Bronchial epithelial cell (primary cell): Measurements from ENCODE around the gene COL23A1. TPM values are rescaled to one million over a fixed set of nuclear protein-coding genes. Genes with fewer than 3 reads are reported as not detected.

Source experiments
- DNase-seq: peaks from one replicate; pipeline ENCODE4 v3.0.0-alpha.2; 2010; ENCODE audit warnings: low read depth
- FAIRE-seq: peaks from 2 replicates; lab custom pipeline; 2011; peaks lifted over from hg19 to GRCh38; lab: Jason Lieb, UNC
- H3K27me3 ChIP-seq: 2 replicates; pipeline ENCODE4 v1.5.1; 2011; ENCODE audit warnings: low read length; ENCODE audit not compliant: control insufficient read depth, insufficient read depth
- H3K36me3 ChIP-seq: 2 replicates; pipeline ENCODE4 v1.5.1; 2011; ENCODE audit warnings: low read length; ENCODE audit not compliant: control insufficient read depth, insufficient read depth
- H3K4me3 ChIP-seq: 2 replicates; pipeline ENCODE4 v1.5.1; 2011; ENCODE audit warnings: mild to moderate bottlenecking, low read depth, low read length, control low read depth
- CTCF ChIP-seq: IDR thresholded peaks from 2 replicates; pipeline ENCODE4 v1.5.1; 2011; ENCODE audit warnings: mild to moderate bottlenecking, moderate library complexity, low read length, control low read depth, inconsistent platforms; ENCODE audit not compliant: insufficient read depth, severe bottlenecking
- total RNA-seq: library from RNA; depleted of rRNA; stranded (reverse); fragments of >200 nt; gene quantifications from 2 replicates; pipeline ENCODE4 v1.2.1, GENCODE V29; 2014

The COL23A1 gene
- total RNA-seq, 1 donor from 2014 or later, result 0.26 TPM

DNA sequence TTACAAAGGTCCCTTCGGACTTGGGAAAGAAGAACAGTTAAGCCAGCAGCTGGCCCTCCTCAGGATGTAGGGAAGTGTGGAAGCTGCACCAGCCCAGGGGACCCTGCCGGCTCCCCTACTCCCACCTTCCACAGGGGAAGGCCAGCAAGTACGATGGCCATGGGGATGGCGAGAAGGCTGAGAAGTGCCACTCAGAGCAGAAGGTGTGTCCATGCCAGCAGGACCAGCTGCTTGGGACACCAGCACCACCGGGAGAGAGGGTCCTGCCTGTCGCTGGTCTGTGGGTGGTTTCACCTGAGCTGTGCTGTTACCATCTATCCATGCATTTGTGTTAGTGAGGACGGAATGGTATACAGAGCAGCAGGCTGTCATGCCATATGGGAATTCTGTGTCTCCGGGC lies 209.0 kb downstream of the COL23A1 start:
- no peak overlapping the region for H3K4me3 ChIP-seq
- DNase-seq, result no peak
- TF ChIP-seq CTCF, result no peak
- no peaks in the 10 kb centered on the region for H3K36me3 ChIP-seq
- no peaks in the 10 kb centered on the region for H3K27me3 ChIP-seq
- no peak for FAIRE-seq

- Histone ChIP-seq H3K36me3 (no peaks in the 10 kb centered on the region), H3K27me3 (no peaks in the 10 kb centered on the region), H3K4me3 (no peak overlapping the region)
- no peak for TF ChIP-seq CTCF
- no peak for DNase-seq
- no peak for FAIRE-seq
These were observed 209.6 kb downstream of the COL23A1 start for GRCh38 chr5:178380541-178381074.

- Histone ChIP-seq H3K27me3 (no peaks in the 10 kb centered on the region), H3K36me3 (no peaks in the 10 kb centered on the region), H3K4me3 (no peak overlapping the region)
- FAIRE-seq (no peak), DNase-seq (no peak)
- TF ChIP-seq CTCF, result no peak
These were observed 210.1 kb downstream of the COL23A1 start for GRCh38 chr5:178380086-178380485.

DNA sequence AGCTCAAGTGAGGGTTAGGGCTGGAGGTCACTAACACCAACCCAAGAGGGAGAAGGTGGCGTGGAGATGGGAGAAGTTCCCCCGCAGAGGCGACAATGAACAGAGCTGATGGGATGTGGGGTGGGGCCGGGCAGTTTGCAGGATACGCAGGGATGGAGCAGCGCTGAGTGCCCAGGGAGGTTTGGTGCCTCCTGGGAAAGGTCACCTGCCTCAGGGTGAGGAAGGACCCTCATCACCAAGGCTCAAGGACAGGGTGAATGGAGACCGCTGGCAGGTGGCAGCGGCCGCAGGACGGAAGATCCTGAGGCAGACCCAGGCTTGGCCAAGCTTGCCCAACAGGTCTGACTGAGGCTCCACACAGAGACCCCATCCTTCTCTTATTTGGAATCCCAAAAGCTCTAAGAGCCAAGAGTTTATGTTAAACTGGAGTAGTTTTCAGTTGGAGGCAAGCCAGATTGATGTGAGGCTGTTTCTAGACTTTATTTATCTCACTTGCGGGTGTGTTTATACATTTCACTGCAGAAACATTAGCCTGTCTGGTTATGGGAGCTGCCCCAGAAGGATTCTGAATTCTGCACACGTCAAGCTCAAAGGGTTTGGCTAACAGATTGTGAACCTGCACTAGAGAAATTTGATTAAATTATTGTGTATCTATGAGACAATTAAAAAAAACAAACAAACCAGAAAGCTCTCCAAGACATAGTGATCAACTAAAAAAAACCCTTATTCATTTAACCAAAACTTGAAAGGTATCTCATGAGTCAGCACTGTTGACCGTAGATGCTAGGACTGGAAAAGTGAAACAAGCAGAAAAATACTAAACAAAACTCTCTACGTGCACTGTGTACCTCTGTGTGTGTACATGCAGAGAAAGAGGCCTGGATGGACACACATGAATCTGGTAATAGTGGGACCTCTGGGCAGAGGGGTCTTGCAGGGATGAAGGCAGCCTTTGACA lies 211.4 kb downstream of the COL23A1 start:
- H3K27me3 ChIP-seq, result no peaks in the 10 kb centered on the region

DNA sequence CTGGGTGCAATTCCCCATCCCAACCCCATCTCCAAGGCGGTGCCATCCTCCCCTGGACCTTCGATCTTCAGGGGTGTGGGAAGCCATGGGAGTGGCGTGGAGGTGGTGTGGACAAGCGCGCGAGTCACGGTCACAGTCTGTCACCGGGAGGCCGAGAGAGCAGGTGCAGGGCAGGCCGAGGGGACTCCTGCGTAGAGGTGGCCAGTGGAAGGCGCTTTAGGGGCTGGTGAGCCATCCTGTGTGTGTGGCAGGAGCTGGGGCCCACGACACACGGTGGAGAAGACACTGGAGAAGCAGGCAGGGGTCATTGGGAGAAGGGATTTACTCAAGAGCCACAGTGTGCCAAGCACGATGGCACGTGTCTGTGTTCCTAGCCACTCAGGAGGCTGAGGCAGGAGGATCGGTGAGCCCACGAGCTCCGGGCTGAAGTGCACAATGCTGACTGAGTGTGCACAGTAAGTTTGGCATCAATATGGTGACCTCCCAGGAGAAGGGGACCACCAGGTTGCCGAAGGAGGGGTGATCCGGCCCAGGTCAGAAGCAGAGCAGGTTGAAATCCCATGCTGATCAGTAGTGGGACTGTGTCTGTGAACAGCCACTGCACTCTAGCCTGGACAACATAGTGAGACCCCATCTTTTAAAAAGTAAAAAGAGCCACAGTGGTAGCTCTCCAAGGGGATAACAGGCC lies 212.5 kb downstream of the COL23A1 start:
- DNase-seq, result no peak
- no peak for FAIRE-seq
- no peak overlapping the region for H3K4me3 ChIP-seq
- no peaks in the 10 kb centered on the region for H3K27me3 ChIP-seq
- TF ChIP-seq CTCF, result no peak
- no peaks in the 10 kb centered on the region for H3K36me3 ChIP-seq

More for the DNA sequence above, 211.4 kb downstream of the COL23A1 start:
- TF ChIP-seq CTCF, result no peak
- no peaks in the 10 kb centered on the region for H3K36me3 ChIP-seq
- FAIRE-seq (no peak), DNase-seq (no peak)
- H3K4me3 ChIP-seq, result no peak overlapping the region
